Measurements from ENCODE around the gene EYS.

The EYS gene

GRCh38 chr6:64860203-64860602 is 846.8 kb downstream of the EYS start:
- H3K9me3 ChIP-seq (ENCODE audit: control insufficient read depth, insufficient read depth, low read length) = no peaks in the 10 kb centered on the region
- no peak overlapping the region for H3K4me3 ChIP-seq (ENCODE audit: low read length)
- H3K4me2 ChIP-seq (ENCODE audit: low read length) = no peak overlapping the region
- H3K9me2 ChIP-seq (replicated peaks; ENCODE audit: control insufficient read depth, low read length) = no peaks in the 10 kb centered on the region
- TF ChIP-seq EZH2phosphoT487 (IDR thresholded peaks at IDR 0.05; ENCODE audit: borderline replicate concordance, low read length) (no peak), CTCF (IDR thresholded peaks at IDR 0.05; ENCODE audit: low read depth, low read length, poor library complexity, severe bottlenecking) (no peak)
- no peaks in the 10 kb centered on the region for H4K20me1 ChIP-seq (ENCODE audit: control insufficient read depth, insufficient read depth, low read depth, low read length)
- no peaks in the 10 kb centered on the region for H3F3A ChIP-seq (ENCODE audit: control insufficient read depth, insufficient read depth)
- H3K27me3 ChIP-seq (ENCODE audit: control insufficient read depth, low read length) = no peaks in the 10 kb centered on the region
- H3K36me3 ChIP-seq (ENCODE audit: control insufficient read depth, low read length) = no peaks in the 10 kb centered on the region
- no peaks in the 10 kb centered on the region for H3K4me1 ChIP-seq (ENCODE audit: control insufficient read depth, low read length)
- no peak overlapping the region for H3K27ac ChIP-seq (ENCODE audit: low read depth, low read length)
- no peaks in the 10 kb centered on the region for H3K79me2 ChIP-seq (ENCODE audit: control insufficient read depth, low read length)

GRCh38 chr6:64850121-64850520 is 856.9 kb downstream of the EYS start:
- Histone ChIP-seq H3K79me2 (ENCODE audit: control insufficient read depth, low read length) (no peaks in the 10 kb centered on the region), H4K20me1 (ENCODE audit: control insufficient read depth, insufficient read depth, low read depth, low read length) (no peaks in the 10 kb centered on the region), H3F3A (ENCODE audit: control insufficient read depth, insufficient read depth) (no peaks in the 10 kb centered on the region), H3K36me3 (ENCODE audit: control insufficient read depth, low read length) (no peaks in the 10 kb centered on the region), H3K4me2 (ENCODE audit: low read length) (no peak overlapping the region), H3K9me2 (replicated peaks; ENCODE audit: control insufficient read depth, low read length) (no peaks in the 10 kb centered on the region), H3K27ac (ENCODE audit: low read depth, low read length) (no peak overlapping the region), H3K4me1 (ENCODE audit: control insufficient read depth, low read length) (no peaks in the 10 kb centered on the region), H3K4me3 (ENCODE audit: low read length) (no peak overlapping the region), H3K27me3 (ENCODE audit: control insufficient read depth, low read length) (no peaks in the 10 kb centered on the region), H3K9me3 (ENCODE audit: control insufficient read depth, insufficient read depth, low read length) (no peaks in the 10 kb centered on the region)
- no peak for TF ChIP-seq EZH2phosphoT487 (IDR thresholded peaks at IDR 0.05; ENCODE audit: borderline replicate concordance, low read length)
- TF ChIP-seq CTCF (IDR thresholded peaks at IDR 0.05; ENCODE audit: low read depth, low read length, poor library complexity, severe bottlenecking) = no peak

- Histone ChIP-seq H3K4me3 (ENCODE audit: low read length) (no peak overlapping the region), H3K36me3 (ENCODE audit: control insufficient read depth, low read length) (no peaks in the 10 kb centered on the region), H3K27ac (ENCODE audit: low read depth, low read length) (no peak overlapping the region), H3F3A (ENCODE audit: control insufficient read depth, insufficient read depth) (no peaks in the 10 kb centered on the region), H3K79me2 (ENCODE audit: control insufficient read depth, low read length) (no peaks in the 10 kb centered on the region), H3K9me2 (replicated peaks; ENCODE audit: control insufficient read depth, low read length) (no peaks in the 10 kb centered on the region), H3K27me3 (ENCODE audit: control insufficient read depth, low read length) (no peaks in the 10 kb centered on the region), H3K9me3 (ENCODE audit: control insufficient read depth, insufficient read depth, low read length) (no peaks in the 10 kb centered on the region), H3K4me1 (ENCODE audit: control insufficient read depth, low read length) (no peaks in the 10 kb centered on the region), H4K20me1 (ENCODE audit: control insufficient read depth, insufficient read depth, low read depth, low read length) (no peaks in the 10 kb centered on the region), H3K4me2 (ENCODE audit: low read length) (no peak overlapping the region)
- no peak for TF ChIP-seq CTCF (IDR thresholded peaks at IDR 0.05; ENCODE audit: low read depth, low read length, poor library complexity, severe bottlenecking)
- TF ChIP-seq EZH2phosphoT487 (IDR thresholded peaks at IDR 0.05; ENCODE audit: borderline replicate concordance, low read length) = no peak
These were observed 858.6 kb downstream of the EYS start for GRCh38 chr6:64848467-64848866.

GRCh38 chr6:64847396-64847795 is 859.6 kb downstream of the EYS start:
- Histone ChIP-seq H3K79me2 (ENCODE audit: control insufficient read depth, low read length) (no peaks in the 10 kb centered on the region), H3K4me2 (ENCODE audit: low read length) (no peak overlapping the region), H3K4me1 (ENCODE audit: control insufficient read depth, low read length) (no peaks in the 10 kb centered on the region), H3K4me3 (ENCODE audit: low read length) (no peak overlapping the region), H3K27ac (ENCODE audit: low read depth, low read length) (no peak overlapping the region), H3K9me2 (replicated peaks; ENCODE audit: control insufficient read depth, low read length) (no peaks in the 10 kb centered on the region), H3F3A (ENCODE audit: control insufficient read depth, insufficient read depth) (no peaks in the 10 kb centered on the region), H3K27me3 (ENCODE audit: control insufficient read depth, low read length) (no peaks in the 10 kb centered on the region), H3K36me3 (ENCODE audit: control insufficient read depth, low read length) (no peaks in the 10 kb centered on the region), H4K20me1 (ENCODE audit: control insufficient read depth, insufficient read depth, low read depth, low read length) (no peaks in the 10 kb centered on the region), H3K9me3 (ENCODE audit: control insufficient read depth, insufficient read depth, low read length) (no peaks in the 10 kb centered on the region)
- TF ChIP-seq CTCF (IDR thresholded peaks at IDR 0.05; ENCODE audit: low read depth, low read length, poor library complexity, severe bottlenecking) = no peak
- TF ChIP-seq EZH2phosphoT487 (IDR thresholded peaks at IDR 0.05; ENCODE audit: borderline replicate concordance, low read length) = no peak
